GM06990 (cell line): ENCODE measurements around the gene SLC25A51.

Experiments
- DNase-seq: peaks from one replicate; pipeline ENCODE4 v3.0.0-alpha.2; 2011; ENCODE audit not compliant: insufficient read length; ENCODE audit errors: extremely low read depth
- H3K27me3 ChIP-seq: replicated peaks from 2 replicates; pipeline ENCODE4 v1.6.0; 2011; ENCODE audit warnings: low read length; ENCODE audit not compliant: control insufficient read depth, insufficient read depth
- H3K36me3 ChIP-seq: 2 replicates; pipeline ENCODE4 v1.5.1; 2011; ENCODE audit warnings: low read length; ENCODE audit not compliant: control insufficient read depth, insufficient read depth
- H3K4me3 ChIP-seq: replicated peaks from 2 replicates; pipeline ENCODE4 v1.5.1; 2011; ENCODE audit warnings: low read depth, mild to moderate bottlenecking, control low read depth, low read length
- CTCF ChIP-seq: IDR thresholded peaks from 2 replicates; pipeline ENCODE4 v1.5.1; 2011; ENCODE audit warnings: low read length, control low read depth, mild to moderate bottlenecking, inconsistent platforms; ENCODE audit not compliant: insufficient read depth, poor library complexity, severe bottlenecking

Gene SLC25A51

GRCh38 chr9:37908283-37908682 lies 4.4 kb upstream of the SLC25A51 start:
- DNase-seq, result no peak

GRCh38 chr9:37906312-37907239 lies 2.6 kb upstream of the SLC25A51 start:
- H3K4me3 ChIP-seq, result no peak overlapping the region
- no peaks in the 10 kb centered on the region for H3K27me3 ChIP-seq
- no peaks in the 10 kb centered on the region for H3K36me3 ChIP-seq
- DNase-seq, result no peak
- no peak for TF ChIP-seq CTCF

More at GRCh38 chr9:37908283-37908682, 4.4 kb upstream of the SLC25A51 start:
- no peak for TF ChIP-seq CTCF
- H3K4me3 ChIP-seq, result no peak overlapping the region
- H3K27me3 ChIP-seq, result no peaks in the 10 kb centered on the region
- no peaks in the 10 kb centered on the region for H3K36me3 ChIP-seq

- no peak for TF ChIP-seq CTCF
- DNase-seq, result no peak
- Histone ChIP-seq H3K27me3 (no peaks in the 10 kb centered on the region), H3K36me3 (no peaks in the 10 kb centered on the region), H3K4me3 (no peak overlapping the region)
Observed at GRCh38 chr9:37905776-37906175, 1.8 kb upstream of the SLC25A51 start.

GRCh38 chr9:37905131-37905505 lies 1.2 kb upstream of the SLC25A51 start:
- Histone ChIP-seq H3K36me3 (no peaks in the 10 kb centered on the region), H3K4me3 (no peak overlapping the region), H3K27me3 (no peaks in the 10 kb centered on the region)
- no peak for DNase-seq
- TF ChIP-seq CTCF, result no peak

GRCh38 chr9:37904445-37905130 lies 661 bp upstream of the SLC25A51 start:
- no peak for TF ChIP-seq CTCF
- DNase-seq, result no peak

More at GRCh38 chr9:37904445-37905130, 661 bp upstream of the SLC25A51 start:
- Histone ChIP-seq H3K27me3 (no peaks in the 10 kb centered on the region), H3K4me3 (peak overlapping the region; percentile 71), H3K36me3 (no peaks in the 10 kb centered on the region)
